Mesothelial cell of epicardium (in vitro differentiated cells): ENCODE data around the gene STX1A. TPM values are rescaled to one million over a fixed set of nuclear protein-coding genes. Genes with fewer than 3 reads are reported as not detected.
A peak's percentile ranks its signal among the peaks of the same experiment; 100 is the strongest.

ENCODE experiments used
- DNase-seq, 2 experiments: peaks; one replicate each; pipeline ENCODE4 v3.0.0; 2021; ENCODE audit warnings: low spot score in 2 of 2; ENCODE audit not compliant: unreplicated experiment in 2 of 2
- H3K27ac Mint-ChIP-seq: 2 replicates; pipeline ENCODE4 v1.8.0; 2021; ENCODE audit warnings: mixed read lengths
- H3K27me3 Mint-ChIP-seq: 2 replicates; pipeline ENCODE4 v1.8.0; 2021; ENCODE audit warnings: low read depth, mixed read lengths
- H3K36me3 Mint-ChIP-seq: 2 replicates; pipeline ENCODE4 v1.8.0; 2021; ENCODE audit warnings: mixed read lengths
- H3K4me1 Mint-ChIP-seq: 2 replicates; pipeline ENCODE4 v1.8.0; 2021; ENCODE audit warnings: mixed read lengths
- H3K4me3 Mint-ChIP-seq: 2 replicates; pipeline ENCODE4 v1.8.0; 2021; ENCODE audit warnings: mild to moderate bottlenecking, moderate library complexity, mixed read lengths
- H3K9me3 Mint-ChIP-seq: 2 replicates; pipeline ENCODE4 v1.8.0; 2021; ENCODE audit warnings: mixed read lengths
- CTCF ChIP-seq: fragments of 200-600 bp; sonication (generic); IDR thresholded peaks from one replicate; pipeline ENCODE4 v1.5.0; 2021; ENCODE audit warnings: antibody characterized with exemption; ENCODE audit not compliant: unreplicated experiment
- total RNA-seq: library from RNA; stranded (reverse); gene quantifications from 3 replicates; pipeline ENCODE4 v1.2.1, GENCODE V29; 2021

Gene STX1A
- total RNA-seq, 1 donor from 2014 or later, result 15.5 TPM

DNA sequence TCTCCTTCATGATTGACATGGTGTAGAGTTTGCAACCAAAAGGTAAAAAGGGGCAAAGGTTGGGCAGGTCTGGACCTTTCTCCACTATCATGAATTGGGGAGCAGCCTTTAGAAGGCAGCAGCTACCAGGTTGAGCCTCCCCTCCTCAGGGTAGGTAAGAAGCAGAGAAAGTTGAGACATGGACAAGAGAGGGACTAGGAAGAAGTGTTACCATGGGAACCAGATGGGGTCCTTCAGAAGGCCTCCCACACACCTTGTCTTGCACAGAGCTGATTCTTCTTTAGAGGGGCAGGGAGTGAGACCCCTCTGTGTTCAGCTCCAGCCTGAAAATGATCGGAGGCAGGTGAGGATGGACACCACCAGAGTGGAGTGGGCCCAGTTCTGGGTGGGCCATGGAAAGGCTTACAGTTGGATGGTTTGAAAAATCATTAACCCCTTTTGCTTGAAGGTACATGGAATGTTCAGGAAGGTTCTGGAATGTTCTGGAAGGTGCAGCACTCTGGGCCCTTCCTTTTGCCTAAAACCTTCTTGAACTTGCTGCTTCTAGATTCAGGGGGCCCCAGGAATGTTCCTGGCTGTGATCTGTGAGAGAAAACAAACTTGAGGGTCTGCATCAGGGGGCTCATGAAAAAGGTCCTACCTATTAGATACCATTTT lies 44.9 kb downstream of the STX1A start:
- Mint-ChIP-seq H3K27ac (no peak overlapping the region), H3K9me3 (no peaks in the 10 kb centered on the region), H3K4me3 (no peak overlapping the region), H3K27me3 (no peaks in the 10 kb centered on the region), H3K4me1 (peaks cover 2% of the 10 kb centered on the region), H3K36me3 (peaks cover 23% of the 10 kb centered on the region)
- DNase-seq, result no peak
- no peak for TF ChIP-seq CTCF

DNA sequence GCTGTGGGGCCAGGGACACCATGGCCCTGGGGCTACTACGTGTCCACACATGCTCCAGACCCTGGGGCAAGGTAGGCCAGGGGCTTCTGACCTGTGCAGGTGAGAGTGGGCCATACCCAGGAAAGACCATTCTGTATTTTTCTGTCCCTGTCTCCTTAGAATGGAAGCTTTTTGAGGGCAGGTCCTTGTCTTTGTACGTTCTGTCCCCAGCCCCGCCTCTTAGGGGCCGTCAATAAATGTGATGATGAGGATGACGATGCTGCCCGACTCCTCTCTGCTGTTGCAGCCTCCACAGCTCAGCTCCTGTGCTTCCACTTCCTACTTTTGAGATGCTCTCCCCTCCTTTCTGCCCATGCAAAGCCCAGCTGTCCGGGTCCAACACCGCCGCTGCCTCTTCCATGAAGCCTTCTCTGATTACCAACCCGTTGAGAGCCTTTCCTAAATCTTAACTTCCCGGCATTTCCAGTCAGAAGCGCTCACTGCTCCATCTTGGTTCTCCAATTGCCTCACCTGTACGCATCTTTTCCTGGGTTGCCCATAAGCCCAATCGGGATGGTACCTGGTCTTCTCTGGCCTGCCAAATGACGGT lies 47.5 kb downstream of the STX1A start:
- Mint-ChIP-seq H3K4me3 (no peak overlapping the region), H3K27ac (no peak overlapping the region), H3K9me3 (no peaks in the 10 kb centered on the region), H3K4me1 (peaks cover 9% of the 10 kb centered on the region), H3K27me3 (no peaks in the 10 kb centered on the region), H3K36me3 (peaks cover 8% of the 10 kb centered on the region)
- no peak for TF ChIP-seq CTCF
- DNase-seq, result no peak

DNA sequence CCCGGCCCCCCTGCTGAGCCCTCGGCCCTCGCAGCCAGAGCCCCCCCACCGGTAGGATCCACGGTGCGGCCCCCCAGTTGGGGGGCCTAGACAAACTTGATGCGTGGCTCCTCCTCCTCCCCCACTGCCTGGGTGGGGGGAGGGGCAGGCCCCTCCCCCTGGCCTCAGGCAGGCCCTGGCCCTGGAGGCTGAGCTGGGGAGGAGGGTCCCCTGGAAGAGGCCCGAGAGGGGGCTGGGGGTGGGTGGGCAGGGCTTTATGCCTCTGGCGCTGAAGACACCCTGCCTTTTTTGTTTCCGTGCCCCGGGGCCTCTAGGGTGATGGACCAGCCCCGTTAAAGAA lies 48.2 kb downstream of the STX1A start:
- H3K27ac Mint-ChIP-seq, result no peak overlapping the region
- TF ChIP-seq CTCF, result no peak
- H3K36me3 Mint-ChIP-seq, result peaks cover 8% of the 10 kb centered on the region

DNA sequence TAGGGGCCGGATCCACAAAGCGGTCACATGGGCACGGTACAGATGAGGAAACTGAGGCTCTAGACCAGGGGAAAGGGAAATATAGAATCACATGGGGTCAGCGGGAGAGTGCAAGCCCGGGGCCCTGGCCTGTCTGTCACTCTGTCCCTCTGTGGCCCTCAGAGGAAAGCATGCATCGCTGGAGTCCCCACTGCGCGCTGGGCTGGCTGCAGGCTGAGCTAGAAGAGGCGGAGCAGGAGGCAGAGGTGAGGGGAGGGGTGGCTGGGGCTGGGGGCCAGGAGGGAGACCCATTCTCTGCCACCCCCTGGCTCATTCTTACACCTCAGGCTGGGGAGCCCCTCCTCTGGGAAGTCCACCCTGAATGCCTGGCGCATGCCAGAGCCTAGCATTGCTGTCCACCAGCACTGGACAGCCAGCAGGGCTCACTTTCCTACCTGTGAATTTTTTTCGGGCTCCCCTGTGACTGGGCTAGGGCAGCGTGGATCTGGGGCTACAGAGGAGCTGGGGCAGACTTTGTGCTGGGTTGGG lies 49.5 kb downstream of the STX1A start:
- DNase-seq, result no peak
- H3K27me3 Mint-ChIP-seq, result peaks cover 4% of the 10 kb centered on the region
- H3K4me3 Mint-ChIP-seq, result peak overlapping the region; percentile 20
- H3K36me3 Mint-ChIP-seq, result peaks cover 7% of the 10 kb centered on the region
- peaks cover 9% of the 10 kb centered on the region for H3K4me1 Mint-ChIP-seq
- H3K27ac Mint-ChIP-seq, result no peak overlapping the region
- no peak for TF ChIP-seq CTCF
- H3K9me3 Mint-ChIP-seq, result no peaks in the 10 kb centered on the region

More for the DNA sequence above, 48.2 kb downstream of the STX1A start:
- DNase-seq, result no peak
- Mint-ChIP-seq H3K9me3 (no peaks in the 10 kb centered on the region), H3K4me3 (no peak overlapping the region), H3K4me1 (peaks cover 9% of the 10 kb centered on the region), H3K27me3 (no peaks in the 10 kb centered on the region)

DNA sequence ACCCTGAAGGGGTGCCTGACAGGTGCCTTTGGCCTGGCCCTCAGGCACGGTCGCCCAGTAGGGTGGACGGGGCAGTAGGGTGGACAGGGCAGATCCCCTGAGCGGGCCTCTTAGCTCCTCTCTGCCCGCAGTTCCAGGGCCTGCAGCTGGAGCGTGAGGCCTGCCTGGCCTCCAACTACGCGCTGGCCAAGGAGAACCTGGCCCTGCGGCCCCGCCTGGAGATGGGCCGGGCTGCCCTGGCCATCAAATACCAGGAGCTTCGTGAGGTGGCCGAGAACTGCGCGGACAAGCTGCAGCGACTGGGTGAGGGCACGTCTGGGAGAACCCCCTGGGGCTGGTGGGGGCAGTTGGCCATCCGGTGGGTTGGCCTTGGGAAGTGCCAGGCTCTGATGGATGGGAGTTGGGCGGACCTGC lies 50.2 kb downstream of the STX1A start:
- no peak for DNase-seq
- no peak for TF ChIP-seq CTCF
- Mint-ChIP-seq H3K4me3 (peak overlapping the region; percentile 88), H3K27ac (no peak overlapping the region), H3K36me3 (peaks cover 7% of the 10 kb centered on the region), H3K4me1 (peaks cover 9% of the 10 kb centered on the region), H3K27me3 (peaks cover 6% of the 10 kb centered on the region), H3K9me3 (no peaks in the 10 kb centered on the region)
